ENCODE results near the gene CACNA1S.

The CACNA1S gene

DNA sequence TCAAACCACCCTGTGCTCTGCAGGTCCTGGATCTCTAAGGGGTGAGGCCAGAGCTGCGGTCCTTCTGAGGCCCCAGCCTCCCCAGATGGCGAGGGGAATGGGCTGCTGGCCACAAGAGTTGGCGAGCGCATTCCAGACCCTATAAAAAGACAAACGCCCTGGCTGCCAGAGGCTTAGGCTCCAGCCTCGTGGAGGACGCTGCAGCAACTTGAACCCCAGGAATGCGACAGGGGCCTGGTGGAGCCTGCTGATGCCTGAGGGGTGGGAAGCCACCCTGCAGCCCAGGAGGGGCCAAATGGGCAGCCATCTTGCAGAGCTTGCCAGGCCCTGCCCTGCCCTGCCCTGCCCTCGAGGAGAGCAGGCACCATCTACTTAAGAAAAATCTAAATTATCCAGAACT is 8.6 kb downstream of the CACNA1S start:
- DNase-seq, result no peak
- intact Hi-C loops (cut with DNase I; ENCODE audit: low total_unique reads), result no loop called here
- Histone ChIP-seq H3K27me3 (peaks cover 0 to 5% of the 10 kb centered on the region in 2 donors), H3K4me3 (no peak overlapping the region), H3K27ac (no peak overlapping the region), H3K4me1 (no peaks in the 10 kb centered on the region), H3K36me3 (no peaks in the 10 kb centered on the region), H3K9me3 (no peaks in the 10 kb centered on the region)
- no peak for TF ChIP-seq CTCF (IDR thresholded peaks at IDR 0.05)

DNA sequence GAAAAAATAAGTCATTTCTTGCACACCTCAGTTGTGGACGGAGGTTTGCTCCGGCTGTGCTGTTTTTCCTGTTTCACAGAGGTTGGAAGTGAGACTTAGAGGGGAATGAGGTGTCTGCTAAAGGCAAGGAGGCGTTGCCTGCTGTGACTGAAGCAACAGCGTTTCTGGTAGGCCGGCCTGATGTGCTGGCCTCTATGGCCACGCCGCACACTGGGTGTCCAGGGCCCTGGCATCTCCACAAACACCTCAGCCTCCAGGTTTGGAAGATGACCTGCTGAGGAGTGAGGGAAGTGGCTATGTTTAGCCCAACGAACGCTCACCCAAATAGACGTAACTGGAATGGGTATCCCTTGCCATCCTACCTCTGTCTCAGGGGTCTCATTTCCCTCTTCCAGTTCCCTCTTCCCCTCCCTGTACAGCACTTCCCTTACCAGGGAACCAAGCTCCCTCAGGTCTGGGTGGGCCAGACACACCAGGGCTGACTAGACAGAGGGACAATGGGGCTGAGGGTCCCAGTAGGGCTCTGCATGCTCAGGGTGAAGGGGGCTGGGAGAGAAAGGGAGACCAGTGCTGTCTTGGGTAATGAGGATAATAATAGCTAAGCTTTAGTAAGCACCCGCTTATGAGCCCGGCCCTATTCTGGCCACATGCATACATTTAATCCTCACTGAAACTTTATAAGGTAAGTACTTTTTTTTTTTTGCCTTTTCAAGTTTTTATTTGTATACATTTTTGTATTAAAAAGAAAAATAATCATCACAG is 11.9 kb downstream of the CACNA1S start:
- Histone ChIP-seq H3K4me3 (no peak overlapping the region), H3K27ac (no peak overlapping the region), H3K4me1 (no peaks in the 10 kb centered on the region), H3K9me3 (no peaks in the 10 kb centered on the region), H3K36me3 (no peaks in the 10 kb centered on the region), H3K27me3 (peaks cover 0 to 3% of the 10 kb centered on the region in 2 donors)
- no peak for DNase-seq
- intact Hi-C loops (cut with DNase I; ENCODE audit: low total_unique reads), result no loop called here
- TF ChIP-seq CTCF (IDR thresholded peaks at IDR 0.05), result no peak

GRCh38 chr1:201098992-201099677 is 13.1 kb downstream of the CACNA1S start:
- intact Hi-C loops (cut with DNase I; ENCODE audit: low total_unique reads), result no loop called here
- H3K27ac ChIP-seq, result no peak overlapping the region
- no peak for TF ChIP-seq CTCF (IDR thresholded peaks at IDR 0.05)
- no peaks in the 10 kb centered on the region for H3K4me1 ChIP-seq
- H3K27me3 ChIP-seq, result peaks cover 0 to 3% of the 10 kb centered on the region in 2 donors
- DNase-seq, result no peak
- H3K9me3 ChIP-seq, result no peaks in the 10 kb centered on the region
- H3K36me3 ChIP-seq, result no peaks in the 10 kb centered on the region
- no peak overlapping the region for H3K4me3 ChIP-seq

- no peak for TF ChIP-seq CTCF (IDR thresholded peaks at IDR 0.05)
- Histone ChIP-seq H3K4me1 (no peaks in the 10 kb centered on the region), H3K27me3 (peaks cover 0 to 3% of the 10 kb centered on the region in 2 donors), H3K36me3 (no peaks in the 10 kb centered on the region), H3K4me3 (no peak overlapping the region), H3K27ac (no peak overlapping the region), H3K9me3 (no peaks in the 10 kb centered on the region)
- DNase-seq, result no peak
- intact Hi-C loops (cut with DNase I; ENCODE audit: low total_unique reads), result no loop called here
Measured at GRCh38 chr1:201096977-201097856, 15.0 kb downstream of the CACNA1S start.

GRCh38 chr1:201096041-201096461 is 16.2 kb downstream of the CACNA1S start:
- H3K9me3 ChIP-seq, result no peaks in the 10 kb centered on the region
- H3K27ac ChIP-seq, result no peak overlapping the region
- DNase-seq, result no peak
- H3K27me3 ChIP-seq, result peaks cover 0 to 7% of the 10 kb centered on the region in 2 donors
- no peak overlapping the region for H3K4me3 ChIP-seq
- no peaks in the 10 kb centered on the region for H3K36me3 ChIP-seq
- no peak for TF ChIP-seq CTCF (IDR thresholded peaks at IDR 0.05)
- H3K4me1 ChIP-seq, result no peaks in the 10 kb centered on the region
- intact Hi-C loops (cut with DNase I; ENCODE audit: low total_unique reads), result no loop called here
